ENCODE data around the gene TNFSF4.
"Not testable (repeated sequence)": the region's sequence is repeated elsewhere in the genome, so short reads cannot be mapped to it uniquely, and the experiment has no call there.

The TNFSF4 gene

GRCh38 chr1:173164686-173165085 lies 42.4 kb downstream of the TNFSF4 start:
- in situ Hi-C loops (cut with MboI; ENCODE audit: low sequenced_read_pairs) = no loop called here
- DNase-seq (ENCODE audit: low spot score in 2 of 2) = no peak
- H3K27me3 ChIP-seq (ENCODE audit: low read depth) = no peaks in the 10 kb centered on the region
- no peak overlapping the region for H3K4me3 ChIP-seq
- H3K36me3 ChIP-seq (replicated peaks) = no peaks in the 10 kb centered on the region
- no peaks in the 10 kb centered on the region for H3K4me1 ChIP-seq
- H3K9me3 ChIP-seq = no peaks in the 10 kb centered on the region

- DNase-seq (ENCODE audit: low spot score in 2 of 2) = no peak
- Histone ChIP-seq H3K4me1 (no peaks in the 10 kb centered on the region), H3K27me3 (ENCODE audit: low read depth) (no peaks in the 10 kb centered on the region), H3K36me3 (replicated peaks) (no peaks in the 10 kb centered on the region), H3K9me3 (no peaks in the 10 kb centered on the region), H3K4me3 (no peak overlapping the region)
- in situ Hi-C loops (cut with MboI; ENCODE audit: low sequenced_read_pairs) = no loop called here
Measured at GRCh38 chr1:173164178-173164577, 43.0 kb downstream of the TNFSF4 start.

GRCh38 chr1:173163222-173163621 lies 43.9 kb downstream of the TNFSF4 start:
- no peaks in the 10 kb centered on the region for H3K4me1 ChIP-seq
- H3K9me3 ChIP-seq = no peaks in the 10 kb centered on the region
- H3K27me3 ChIP-seq (ENCODE audit: low read depth) = no peaks in the 10 kb centered on the region
- no peak for DNase-seq (ENCODE audit: low spot score in 2 of 2)
- H3K36me3 ChIP-seq (replicated peaks) = no peaks in the 10 kb centered on the region
- in situ Hi-C loops (cut with MboI; ENCODE audit: low sequenced_read_pairs) = no loop called here
- H3K4me3 ChIP-seq = no peak overlapping the region

DNA sequence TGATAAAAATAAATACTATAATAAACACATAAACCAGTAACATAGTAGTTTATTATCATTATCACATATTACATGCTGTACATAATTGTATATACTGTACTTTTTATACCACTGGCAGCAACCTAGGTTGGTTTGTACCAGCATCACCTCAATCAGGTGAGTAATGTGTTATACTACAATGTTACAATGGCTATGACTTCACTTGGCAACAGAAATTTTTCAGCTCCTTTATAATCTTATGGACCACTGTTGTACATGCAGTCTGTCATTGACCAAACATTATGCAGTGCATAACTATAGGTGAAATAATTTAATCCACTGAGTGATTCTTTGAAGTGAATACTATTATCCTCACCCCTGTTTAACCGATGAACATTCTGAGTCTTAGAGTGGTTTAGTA lies 44.5 kb downstream of the TNFSF4 start:
- DNase-seq (ENCODE audit: low spot score in 2 of 2) = no peak
- in situ Hi-C loops (cut with MboI; ENCODE audit: low sequenced_read_pairs) = no loop called here
- H3K4me1 ChIP-seq = no peaks in the 10 kb centered on the region
- H3K36me3 ChIP-seq (replicated peaks) = no peaks in the 10 kb centered on the region
- no peak overlapping the region for H3K4me3 ChIP-seq
- no peaks in the 10 kb centered on the region for H3K9me3 ChIP-seq
- no peaks in the 10 kb centered on the region for H3K27me3 ChIP-seq (ENCODE audit: low read depth)

GRCh38 chr1:173161510-173162221 lies 45.5 kb downstream of the TNFSF4 start:
- H3K9me3 ChIP-seq = no peaks in the 10 kb centered on the region
- in situ Hi-C loops (cut with MboI; ENCODE audit: low sequenced_read_pairs) = no loop called here
- H3K4me1 ChIP-seq = no peaks in the 10 kb centered on the region
- no peak overlapping the region for H3K4me3 ChIP-seq
- DNase-seq (ENCODE audit: low spot score in 2 of 2) = no peak
- H3K27me3 ChIP-seq (ENCODE audit: low read depth) = no peaks in the 10 kb centered on the region
- no peaks in the 10 kb centered on the region for H3K36me3 ChIP-seq (replicated peaks)

- H3K4me1 ChIP-seq; in situ Hi-C loops (cut with MboI; ENCODE audit: low sequenced_read_pairs); H3K4me3 ChIP-seq; DNase-seq (ENCODE audit: low spot score in 2 of 2); H3K27me3 ChIP-seq (ENCODE audit: low read depth); H3K36me3 ChIP-seq (replicated peaks); H3K9me3 ChIP-seq: not testable (repeated sequence)
Measured at GRCh38 chr1:173153964-173154363, 53.2 kb downstream of the TNFSF4 start.

- in situ Hi-C loops (cut with MboI; ENCODE audit: low sequenced_read_pairs) = no loop called here
- no peak for DNase-seq (ENCODE audit: low spot score in 2 of 2)
- H3K36me3 ChIP-seq (replicated peaks) = no peaks in the 10 kb centered on the region
- H3K27me3 ChIP-seq (ENCODE audit: low read depth) = no peaks in the 10 kb centered on the region
- no peaks in the 10 kb centered on the region for H3K9me3 ChIP-seq
- H3K4me3 ChIP-seq = no peak overlapping the region
- H3K4me1 ChIP-seq = no peaks in the 10 kb centered on the region
Measured at GRCh38 chr1:173153503-173153902, 53.6 kb downstream of the TNFSF4 start.

DNA sequence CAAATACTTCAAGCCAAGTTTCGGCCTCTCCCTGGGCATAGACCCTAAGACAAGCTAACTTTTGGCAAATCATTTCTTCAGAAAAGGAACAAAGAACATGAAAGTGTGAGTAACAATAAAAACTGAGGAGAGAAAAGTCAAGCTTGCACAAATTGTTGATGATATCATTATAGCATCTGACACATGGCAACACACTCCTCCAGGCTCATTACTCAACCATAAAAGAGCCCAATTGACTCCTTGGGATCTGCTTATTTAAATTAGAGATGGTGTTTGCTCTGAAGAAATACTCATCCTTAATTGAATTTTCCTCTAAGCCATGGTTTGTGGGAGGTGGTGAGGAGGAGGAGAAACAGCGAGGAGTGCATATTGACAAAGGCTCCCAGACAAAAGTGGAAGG lies 54.5 kb downstream of the TNFSF4 start:
- no peaks in the 10 kb centered on the region for H3K36me3 ChIP-seq (replicated peaks)
- no peaks in the 10 kb centered on the region for H3K9me3 ChIP-seq
- no peak overlapping the region for H3K4me3 ChIP-seq
- no peak for DNase-seq (ENCODE audit: low spot score in 2 of 2)
- in situ Hi-C loops (cut with MboI; ENCODE audit: low sequenced_read_pairs) = no loop called here
- H3K27me3 ChIP-seq (ENCODE audit: low read depth) = no peaks in the 10 kb centered on the region
- H3K4me1 ChIP-seq = no peaks in the 10 kb centered on the region

DNA sequence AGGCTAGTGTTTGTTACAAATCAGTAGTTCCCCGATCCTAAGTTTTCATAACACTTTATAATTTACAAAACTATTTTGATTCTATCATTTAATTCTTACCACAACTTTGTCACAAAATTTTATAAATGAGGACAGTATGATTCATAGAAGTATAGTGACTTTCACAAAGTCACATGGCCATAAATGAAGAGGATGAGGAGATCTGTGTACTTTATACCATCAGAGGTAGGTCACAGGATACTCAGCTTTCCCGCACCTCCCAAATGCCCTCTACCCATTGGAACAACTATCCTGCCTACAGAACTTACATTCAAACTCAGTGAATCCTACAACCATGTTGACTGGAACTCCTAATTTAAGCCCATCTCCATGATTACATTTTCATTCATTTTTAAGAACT lies 56.3 kb downstream of the TNFSF4 start:
- Histone ChIP-seq H3K27me3 (ENCODE audit: low read depth) (no peaks in the 10 kb centered on the region), H3K4me1 (no peaks in the 10 kb centered on the region), H3K9me3 (no peaks in the 10 kb centered on the region), H3K36me3 (replicated peaks) (no peaks in the 10 kb centered on the region), H3K4me3 (no peak overlapping the region)
- no peak for DNase-seq (ENCODE audit: low spot score in 2 of 2)
- in situ Hi-C loops (cut with MboI; ENCODE audit: low sequenced_read_pairs) = no loop called here

GRCh38 chr1:173149887-173150286 lies 57.2 kb downstream of the TNFSF4 start:
- no peak for DNase-seq (ENCODE audit: low spot score in 2 of 2)
- H3K36me3 ChIP-seq (replicated peaks) = no peaks in the 10 kb centered on the region
- no peaks in the 10 kb centered on the region for H3K27me3 ChIP-seq (ENCODE audit: low read depth)
- H3K4me1 ChIP-seq = no peaks in the 10 kb centered on the region
- H3K4me3 ChIP-seq = no peak overlapping the region
- in situ Hi-C loops (cut with MboI; ENCODE audit: low sequenced_read_pairs) = no loop called here
- H3K9me3 ChIP-seq = no peaks in the 10 kb centered on the region

- no peak overlapping the region for H3K4me3 ChIP-seq
- no peaks in the 10 kb centered on the region for H3K9me3 ChIP-seq
- no peaks in the 10 kb centered on the region for H3K36me3 ChIP-seq (replicated peaks)
- no peaks in the 10 kb centered on the region for H3K27me3 ChIP-seq (ENCODE audit: low read depth)
- no peak for DNase-seq (ENCODE audit: low spot score in 2 of 2)
- in situ Hi-C loops (cut with MboI; ENCODE audit: low sequenced_read_pairs) = no loop called here
- H3K4me1 ChIP-seq = no peaks in the 10 kb centered on the region
Measured at GRCh38 chr1:173148971-173149370, 58.2 kb downstream of the TNFSF4 start.

DNA sequence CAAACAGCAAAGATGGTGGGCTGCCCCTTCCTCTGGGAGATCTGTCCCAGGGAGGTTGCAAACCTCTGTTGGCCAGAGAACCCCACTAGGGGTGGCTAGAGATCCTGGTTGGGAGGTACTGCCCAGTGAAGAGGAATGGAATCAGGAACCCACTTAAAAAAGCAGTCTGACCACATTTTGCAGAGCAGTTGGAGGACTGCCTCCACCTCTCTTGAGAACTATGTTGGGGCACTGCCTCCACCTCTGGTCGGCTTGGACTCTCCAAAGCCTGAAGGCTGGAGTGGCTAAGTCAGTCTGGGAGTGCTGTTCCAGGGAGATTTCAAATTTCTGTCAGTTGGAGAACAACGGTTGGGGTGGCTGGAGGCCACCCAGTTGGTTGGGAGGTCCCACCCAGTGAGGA lies 58.6 kb downstream of the TNFSF4 start:
- H3K4me1 ChIP-seq = no peaks in the 10 kb centered on the region
- H3K27me3 ChIP-seq (ENCODE audit: low read depth) = no peaks in the 10 kb centered on the region
- no peak overlapping the region for H3K4me3 ChIP-seq
- no peak for DNase-seq (ENCODE audit: low spot score in 2 of 2)
- no peaks in the 10 kb centered on the region for H3K9me3 ChIP-seq
- H3K36me3 ChIP-seq (replicated peaks) = no peaks in the 10 kb centered on the region
- in situ Hi-C loops (cut with MboI; ENCODE audit: low sequenced_read_pairs) = no loop called here

DNA sequence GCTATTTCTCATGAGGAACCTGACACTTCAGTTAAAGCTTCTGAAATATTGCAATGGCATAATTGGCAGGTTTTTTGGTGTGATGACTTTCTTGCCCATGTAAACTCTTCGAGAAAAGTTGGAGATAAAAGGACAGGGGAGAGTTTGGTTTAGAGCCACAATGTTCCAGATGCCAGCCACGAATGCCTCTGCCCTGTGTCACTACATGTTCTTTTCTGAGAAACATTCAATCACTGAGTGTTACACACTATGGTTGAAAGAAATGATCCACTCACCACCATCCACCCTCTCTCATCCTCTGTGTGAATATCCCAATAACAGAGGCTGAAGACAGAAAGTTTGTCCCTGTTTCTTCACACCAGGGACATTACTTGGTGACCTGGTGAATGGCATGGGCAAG lies 66.4 kb downstream of the TNFSF4 start:
- Histone ChIP-seq H3K27me3 (ENCODE audit: low read depth) (no peaks in the 10 kb centered on the region), H3K4me3 (no peak overlapping the region), H3K4me1 (no peaks in the 10 kb centered on the region), H3K36me3 (replicated peaks) (no peaks in the 10 kb centered on the region), H3K9me3 (no peaks in the 10 kb centered on the region)
- no peak for DNase-seq (ENCODE audit: low spot score in 2 of 2)
- in situ Hi-C loops (cut with MboI; ENCODE audit: low sequenced_read_pairs) = no loop called here

- Histone ChIP-seq H3K4me1 (no peaks in the 10 kb centered on the region), H3K36me3 (replicated peaks) (no peaks in the 10 kb centered on the region), H3K4me3 (no peak overlapping the region), H3K9me3 (no peaks in the 10 kb centered on the region), H3K27me3 (ENCODE audit: low read depth) (no peaks in the 10 kb centered on the region)
- in situ Hi-C loops (cut with MboI; ENCODE audit: low sequenced_read_pairs) = no loop called here
- no peak for DNase-seq (ENCODE audit: low spot score in 2 of 2)
Measured at GRCh38 chr1:173139706-173140105, 67.4 kb downstream of the TNFSF4 start.

DNA sequence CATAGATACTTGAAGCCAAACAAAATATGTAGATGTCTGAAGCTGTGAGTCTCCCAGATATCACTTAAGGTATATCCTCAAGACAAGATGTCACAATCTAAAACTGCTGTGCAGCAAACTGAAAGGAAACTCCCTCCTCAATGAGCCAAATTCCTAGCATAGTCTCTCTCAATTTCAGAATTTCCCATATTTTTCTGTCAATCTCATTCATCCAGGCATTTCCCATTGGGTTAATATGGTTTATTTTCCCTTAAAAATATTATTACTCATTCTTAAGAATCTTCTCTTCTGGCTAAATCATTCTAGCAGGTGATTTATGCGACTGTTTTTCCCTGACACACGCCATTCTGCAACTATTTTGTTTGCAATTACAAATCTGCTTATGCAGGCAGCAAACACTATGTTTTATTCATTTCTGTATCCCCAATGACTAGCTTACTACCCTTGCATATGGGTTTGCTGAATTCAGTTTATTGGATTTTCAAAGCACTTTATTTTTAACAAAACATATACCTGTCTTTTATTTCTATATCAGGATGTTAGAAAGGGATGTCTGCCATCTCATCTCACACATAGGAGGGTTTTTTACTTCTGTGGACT lies 69.9 kb downstream of the TNFSF4 start:
- H3K4me3 ChIP-seq = no peak overlapping the region
- in situ Hi-C loops (cut with MboI; ENCODE audit: low sequenced_read_pairs) = no loop called here
- H3K9me3 ChIP-seq = no peaks in the 10 kb centered on the region
- no peak for DNase-seq (ENCODE audit: low spot score in 2 of 2)
- H3K4me1 ChIP-seq = no peaks in the 10 kb centered on the region; the same call in 1 of the 2 replicates
- H3K36me3 ChIP-seq (replicated peaks) = no peaks in the 10 kb centered on the region
- H3K27me3 ChIP-seq (ENCODE audit: low read depth) = no peaks in the 10 kb centered on the region
